DMS153 treated with DMSO at 0.1 percent for 48 hours (cell line): Measurements from ENCODE around the gene CNPY3.

Experiments used
- DNase-seq: peaks from one replicate; lab custom pipeline; 2025; ENCODE audit not compliant: unreplicated experiment; lab: John Stamatoyannopoulos, UW

CNPY3 gene

GRCh38 chr6:42958125-42958524 lies 28.8 kb downstream of the CNPY3 start:
- no peak for DNase-seq

DNA sequence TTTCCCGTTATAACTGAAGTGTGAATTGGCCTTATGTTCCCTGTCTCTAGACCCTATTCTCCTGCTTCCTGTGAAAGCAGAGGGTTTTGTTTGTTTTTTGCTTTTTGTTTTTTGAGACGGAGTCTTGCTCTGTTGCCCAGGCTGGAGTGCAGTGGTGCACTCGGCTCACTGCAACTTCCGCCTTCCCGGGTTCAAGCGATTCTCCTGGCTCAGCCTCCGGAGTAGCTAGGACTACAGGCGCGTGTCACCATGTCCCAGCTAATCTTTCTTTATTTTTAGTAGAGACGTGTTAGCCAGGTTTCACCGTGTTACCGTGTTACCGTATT lies 30.6 kb downstream of the CNPY3 start:
- no peak for DNase-seq

DNA sequence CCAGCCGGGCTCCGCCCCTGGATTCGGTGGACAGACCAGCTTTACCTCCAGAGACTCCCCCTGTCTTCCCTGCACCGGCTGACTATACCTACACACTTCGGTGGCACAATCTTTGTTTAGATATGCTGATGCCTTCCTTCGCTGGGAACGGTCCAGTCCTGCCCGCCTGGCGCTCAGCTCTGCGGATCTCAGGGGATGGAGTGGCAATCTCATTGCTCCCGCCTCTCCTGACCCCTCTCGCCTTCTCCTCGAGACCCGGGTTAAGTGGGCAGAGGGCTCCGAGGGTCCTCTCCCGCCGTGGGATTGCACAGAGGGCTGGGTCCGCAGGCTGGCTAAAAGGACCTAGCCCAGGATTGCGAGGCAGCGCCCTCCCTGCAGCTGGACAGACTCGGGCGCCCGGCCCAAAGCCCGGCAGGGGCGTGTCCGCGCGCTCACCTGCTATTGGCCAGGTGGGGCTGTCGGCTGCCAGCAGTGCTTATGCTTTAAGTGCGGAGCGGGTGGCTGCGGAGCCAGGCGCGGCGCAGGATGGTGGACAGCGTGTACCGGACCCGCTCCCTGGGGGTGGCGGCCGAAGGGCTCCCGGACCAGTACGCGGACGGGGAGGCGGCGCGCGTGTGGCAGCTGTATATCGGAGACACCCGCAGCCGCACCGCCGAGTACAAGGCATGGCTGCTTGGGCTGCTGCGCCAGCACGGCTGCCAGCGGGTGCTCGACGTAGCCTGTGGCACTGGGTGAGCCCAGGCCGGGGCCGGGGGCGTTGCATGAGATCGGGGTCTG lies 31.2 kb downstream of the CNPY3 start, which contains the start of gene GNMT:
Gene GNMT, plus strand, starts transcription at position 512 of the 777 bp plus-strand sequence. Its CDS starts 14 bp downstream, at position 526.
- DNase-seq = peak; percentile 48

- DNase-seq = no peak
These were observed 31.8 kb downstream of the CNPY3 start for GRCh38 chr6:42961020-42961470.

DNA sequence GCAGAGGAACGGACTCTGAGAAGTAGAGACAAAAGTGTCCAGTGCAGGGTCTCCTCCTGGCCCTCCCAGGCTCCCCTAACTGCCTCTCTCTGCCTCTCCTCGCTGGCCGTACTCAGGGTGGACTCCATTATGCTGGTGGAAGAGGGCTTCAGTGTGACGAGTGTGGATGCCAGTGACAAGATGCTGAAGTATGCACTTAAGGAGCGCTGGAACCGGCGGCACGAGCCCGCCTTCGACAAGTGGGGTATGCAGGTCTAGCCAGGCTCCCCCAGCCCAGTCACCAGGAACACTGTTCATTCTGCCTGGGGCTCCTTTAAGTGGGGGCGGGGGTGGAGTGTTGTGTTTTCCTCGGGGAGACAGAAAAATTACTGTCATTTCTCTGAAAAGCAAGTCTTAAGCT lies 32.8 kb downstream of the CNPY3 start:
- no peak for DNase-seq

DNA sequence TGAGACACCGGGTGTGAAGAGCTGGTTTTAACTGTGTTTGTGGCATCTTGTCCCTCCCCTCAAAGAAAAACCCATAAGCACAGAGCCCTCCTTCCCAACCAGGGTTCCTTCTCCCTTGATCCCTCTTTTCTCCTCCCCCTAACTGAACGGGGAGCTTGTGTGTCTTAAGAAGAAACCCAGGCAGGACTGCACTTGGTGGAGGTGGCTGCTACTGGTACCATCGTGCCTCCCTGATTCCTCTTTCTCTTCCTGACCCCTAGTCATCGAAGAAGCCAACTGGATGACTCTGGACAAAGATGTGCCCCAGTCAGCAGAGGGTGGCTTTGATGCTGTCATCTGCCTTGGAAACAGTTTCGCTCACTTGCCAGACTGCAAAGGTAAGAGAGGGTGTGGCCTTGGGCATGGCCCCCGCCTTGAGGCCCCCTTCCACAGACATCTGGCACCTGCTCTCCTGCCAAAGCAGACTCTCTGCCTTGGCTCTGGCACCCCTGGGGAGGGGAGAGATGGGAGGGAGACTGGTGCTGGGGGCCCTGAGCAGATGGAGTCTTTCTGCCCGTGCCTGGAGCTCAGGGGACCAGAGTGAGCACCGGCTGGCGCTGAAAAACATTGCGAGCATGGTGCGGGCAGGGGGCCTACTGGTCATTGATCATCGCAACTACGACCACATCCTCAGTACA lies 33.4 kb downstream of the CNPY3 start:
- DNase-seq = no peak

- no peak for DNase-seq
These were observed 34.0 kb downstream of the CNPY3 start for GRCh38 chr6:42963179-42963854.

DNA sequence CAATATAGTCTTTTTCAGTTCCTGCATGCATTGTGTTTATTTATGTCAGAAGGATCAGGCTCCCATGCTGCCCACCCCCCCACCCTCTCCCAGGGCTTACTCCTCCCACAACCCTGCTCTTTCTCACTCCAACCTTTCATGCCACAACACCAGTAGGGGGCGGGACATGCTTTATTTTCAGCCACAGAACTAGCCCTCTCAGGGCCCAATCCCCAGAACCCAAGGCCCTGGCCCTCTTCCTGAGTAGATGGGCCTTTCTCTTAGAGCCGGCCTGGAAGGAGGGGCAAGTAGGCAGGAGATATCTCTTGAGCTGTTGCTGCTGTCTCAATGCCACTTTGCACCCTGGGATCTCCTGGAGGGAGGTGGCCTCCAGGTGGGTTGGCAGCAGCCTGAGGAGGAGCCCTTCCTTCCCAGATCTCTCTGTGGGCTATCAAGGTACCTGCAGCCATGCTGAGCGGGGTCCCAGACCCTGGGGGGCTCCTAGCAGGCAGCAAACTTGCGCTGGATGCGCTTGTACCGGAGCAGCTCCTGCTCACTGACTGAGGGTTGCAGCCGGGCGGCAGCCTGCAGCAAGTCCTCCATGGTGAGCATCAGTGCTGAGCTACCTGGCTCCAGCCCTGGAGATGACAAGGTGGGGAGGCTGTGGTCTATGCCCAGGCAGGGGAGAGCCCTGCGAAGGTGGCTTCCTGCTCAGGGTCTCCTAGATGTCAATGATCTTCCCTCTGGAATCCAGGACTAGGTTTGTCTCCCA lies 34.8 kb downstream of the CNPY3 start:
- DNase-seq = peak; percentile 4

- DNase-seq = no peak
These were observed 37.3 kb downstream of the CNPY3 start for GRCh38 chr6:42966571-42966970.

DNA sequence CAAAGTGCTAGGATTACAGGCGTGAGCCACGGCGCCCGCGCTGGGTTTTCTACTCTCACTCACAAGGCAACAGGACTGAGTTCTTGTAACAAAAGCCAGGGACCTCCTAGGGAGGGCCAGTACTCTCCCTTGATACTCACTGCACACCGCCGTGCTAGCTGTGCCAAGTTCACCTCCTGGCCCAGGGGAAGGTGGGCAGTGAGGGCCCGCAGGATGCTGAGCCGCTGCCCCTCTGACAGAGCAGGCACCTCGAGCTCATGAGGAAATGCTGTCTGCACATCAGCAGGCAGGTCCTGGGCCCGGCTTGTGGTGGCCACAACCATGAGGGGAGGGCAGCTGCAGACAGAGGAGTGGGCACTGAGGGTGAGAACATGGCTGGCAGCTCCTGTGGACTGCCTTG lies 37.9 kb downstream of the CNPY3 start:
- no peak for DNase-seq

DNA sequence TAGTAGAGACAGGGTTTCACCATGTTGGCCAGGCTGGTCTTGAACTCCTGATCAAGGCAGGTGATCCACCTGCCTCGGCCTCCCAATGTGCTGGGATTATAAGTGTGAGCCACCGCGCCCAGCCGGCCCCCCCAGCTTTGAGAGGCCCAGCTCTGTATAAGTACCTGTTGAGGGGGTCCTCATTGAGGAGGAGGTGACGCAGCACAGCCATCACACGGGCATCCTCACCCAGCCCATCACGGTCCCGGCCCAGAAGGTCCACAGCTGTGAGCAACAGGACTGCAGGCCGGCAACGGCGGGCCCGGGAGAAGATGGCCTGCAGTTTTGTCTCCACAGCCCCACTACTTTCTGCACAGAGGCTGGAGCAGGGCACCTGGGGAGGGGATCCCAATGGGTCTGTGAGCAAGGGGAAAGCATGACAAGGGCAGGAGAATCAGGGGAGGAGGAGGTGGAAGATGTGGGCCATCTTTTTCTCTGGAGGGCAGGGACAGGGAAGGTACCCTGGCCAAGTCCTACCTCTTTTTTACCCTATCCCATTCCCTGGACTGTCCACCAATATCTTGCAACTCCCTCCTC lies 38.9 kb downstream of the CNPY3 start:
- DNase-seq = no peak

- no peak for DNase-seq
These were observed 39.5 kb downstream of the CNPY3 start for GRCh38 chr6:42968783-42969182.

DNA sequence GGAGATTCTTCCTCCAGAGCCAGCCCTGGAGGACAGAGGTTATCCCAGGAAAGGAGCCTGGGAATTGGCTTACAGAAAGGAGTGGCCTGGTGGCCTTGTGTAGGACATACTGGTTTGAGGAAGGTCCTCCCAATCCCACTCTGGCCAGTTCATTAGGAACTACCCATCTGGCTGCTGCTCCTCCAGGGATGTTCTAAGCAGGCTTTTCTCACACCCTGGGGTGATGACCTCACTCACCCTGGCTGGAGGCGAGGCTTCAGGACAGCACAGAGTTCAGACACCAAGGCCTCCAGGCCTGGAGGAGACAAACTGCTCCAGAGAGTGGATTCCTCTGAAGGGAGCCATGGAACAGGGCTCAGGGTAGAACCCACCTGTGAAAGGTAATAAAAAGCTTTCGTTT lies 40.2 kb downstream of the CNPY3 start:
- no peak for DNase-seq

- DNase-seq = no peak
These were observed 40.7 kb downstream of the CNPY3 start for GRCh38 chr6:42969934-42970333.

GRCh38 chr6:42970871-42971612 lies 41.8 kb downstream of the CNPY3 start:
- no peak for DNase-seq

DNA sequence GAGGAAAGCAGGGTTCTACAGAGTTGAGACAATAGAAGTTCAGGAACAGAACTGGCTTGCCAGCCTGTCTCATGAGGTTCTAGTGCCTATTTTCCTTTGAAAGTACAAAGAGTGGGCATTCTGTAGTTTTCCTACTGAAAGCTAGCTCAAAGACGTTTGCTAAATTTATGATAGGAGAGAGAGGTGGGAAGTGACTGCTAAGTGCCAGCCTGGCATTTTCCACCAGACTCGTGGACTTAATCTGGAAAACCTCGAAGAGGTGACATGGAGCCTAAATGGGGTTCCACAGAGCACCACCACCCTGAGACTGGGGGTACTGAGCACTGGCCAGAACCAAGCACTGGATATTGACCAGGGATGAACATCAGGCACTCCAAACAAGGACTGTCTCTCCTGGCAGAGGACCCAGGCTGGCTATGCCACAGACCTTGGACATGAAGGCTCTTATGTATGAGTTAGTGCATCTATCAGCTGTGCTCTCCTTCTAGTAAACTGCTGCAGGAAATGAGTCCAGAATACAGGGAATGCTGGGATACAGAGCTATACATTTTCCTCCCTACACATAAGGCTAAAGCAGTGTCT lies 42.6 kb downstream of the CNPY3 start:
- no peak for DNase-seq

GRCh38 chr6:42973926-42974325 lies 44.6 kb downstream of the CNPY3 start:
- DNase-seq = no peak

- DNase-seq = no peak
These were observed 45.7 kb downstream of the CNPY3 start for GRCh38 chr6:42974919-42975505.

DNA sequence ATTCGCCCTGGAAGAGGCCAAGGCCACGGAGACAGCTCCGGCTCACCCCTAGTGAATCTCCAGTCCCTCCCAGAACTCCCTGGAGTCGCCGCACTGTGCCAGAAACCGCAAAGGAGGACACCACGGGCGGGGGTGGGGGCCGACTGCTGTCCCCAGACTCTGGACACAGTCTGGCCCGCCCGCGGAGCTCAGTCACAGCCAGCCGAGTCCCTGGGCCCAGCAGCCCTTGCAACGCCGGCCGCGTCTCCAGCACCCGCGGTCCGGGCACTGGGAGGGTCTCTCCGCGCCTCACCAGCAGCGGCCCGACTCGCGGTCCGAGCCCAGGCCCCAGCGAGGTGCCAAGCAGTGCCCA lies 49.2 kb downstream of the CNPY3 start:
- no peak for DNase-seq
